ENCODE results near the gene WNK2. TPM values are rescaled to one million over a fixed set of nuclear protein-coding genes. Genes with fewer than 3 reads are reported as not detected.
A peak's percentile ranks its signal among the peaks of the same experiment; 100 is the strongest.

The WNK2 gene
- total RNA-seq, 1 donor from 2014 or later = 218 TPM

GRCh38 chr9:93305497-93306020, 121.6 kb downstream of the WNK2 start:
- Histone ChIP-seq H3K9me3 (replicated peaks) (no peaks in the 10 kb centered on the region), H3K27me3 (ENCODE audit: low read depth) (no peaks in the 10 kb centered on the region), H3K36me3 (peaks cover 3% of the 10 kb centered on the region), H3K4me3 (no peak overlapping the region), H3K27ac (replicated peaks) (peak overlapping the region; percentile 60), H3K4me1 (peaks cover 51% of the 10 kb centered on the region)
- no peak for DNase-seq
- intact Hi-C loops (cut with micrococcal nuclease) = loop anchor here (10.0 kb wide), 1 partner anchor 151 kb away; no protein-coding TSS in a partner anchor
- TF ChIP-seq CTCF (IDR thresholded peaks at IDR 0.05; ENCODE audit: borderline replicate concordance) = no peak

GRCh38 chr9:93306081-93306480, 122.1 kb downstream of the WNK2 start:
- no peaks in the 10 kb centered on the region for H3K27me3 ChIP-seq (ENCODE audit: low read depth)
- H3K27ac ChIP-seq (replicated peaks) = peak overlapping the region; percentile 60
- no peak for TF ChIP-seq CTCF (IDR thresholded peaks at IDR 0.05; ENCODE audit: borderline replicate concordance)
- DNase-seq = no peak
- H3K36me3 ChIP-seq = peaks cover 3% of the 10 kb centered on the region
- H3K4me3 ChIP-seq = no peak overlapping the region
- peaks cover 46% of the 10 kb centered on the region for H3K4me1 ChIP-seq
- H3K9me3 ChIP-seq (replicated peaks) = no peaks in the 10 kb centered on the region
- intact Hi-C loops (cut with micrococcal nuclease) = loop anchor here (10.0 kb wide), 1 partner anchor 151 kb away; no protein-coding TSS in a partner anchor

GRCh38 chr9:93306579-93307091, 122.7 kb downstream of the WNK2 start:
- H3K9me3 ChIP-seq (replicated peaks) = no peaks in the 10 kb centered on the region
- TF ChIP-seq CTCF (IDR thresholded peaks at IDR 0.05; ENCODE audit: borderline replicate concordance) = no peak
- H3K4me1 ChIP-seq = peaks cover 41% of the 10 kb centered on the region
- no peak for DNase-seq
- peaks cover 3% of the 10 kb centered on the region for H3K36me3 ChIP-seq
- intact Hi-C loops (cut with micrococcal nuclease) = loop anchor here (10.0 kb wide), 1 partner anchor 152 kb away; no protein-coding TSS in a partner anchor
- no peak overlapping the region for H3K4me3 ChIP-seq
- no peaks in the 10 kb centered on the region for H3K27me3 ChIP-seq (ENCODE audit: low read depth)
- peak overlapping the region; percentile 60 for H3K27ac ChIP-seq (replicated peaks)

- H3K27ac ChIP-seq (replicated peaks) = no peak overlapping the region
- DNase-seq = no peak
- TF ChIP-seq CTCF (IDR thresholded peaks at IDR 0.05; ENCODE audit: borderline replicate concordance) = no peak
- peaks cover 32% of the 10 kb centered on the region for H3K4me1 ChIP-seq
- H3K9me3 ChIP-seq (replicated peaks) = no peaks in the 10 kb centered on the region
- no peak overlapping the region for H3K4me3 ChIP-seq
- peaks cover 5% of the 10 kb centered on the region for H3K36me3 ChIP-seq
- H3K27me3 ChIP-seq (ENCODE audit: low read depth) = no peaks in the 10 kb centered on the region
- intact Hi-C loops (cut with micrococcal nuclease) = loop anchor here (10.0 kb wide), 1 partner anchor 153 kb away; no protein-coding TSS in a partner anchor
These were observed 123.7 kb downstream of the WNK2 start for GRCh38 chr9:93307468-93308157.

GRCh38 chr9:93308158-93308602, 124.2 kb downstream of the WNK2 start:
- no peaks in the 10 kb centered on the region for H3K9me3 ChIP-seq (replicated peaks)
- intact Hi-C loops (cut with micrococcal nuclease) = loop anchor here (10.0 kb wide), 1 partner anchor 153 kb away; no protein-coding TSS in a partner anchor
- peaks cover 6% of the 10 kb centered on the region for H3K36me3 ChIP-seq
- TF ChIP-seq CTCF (IDR thresholded peaks at IDR 0.05; ENCODE audit: borderline replicate concordance) = no peak
- H3K4me1 ChIP-seq = peaks cover 28% of the 10 kb centered on the region
- DNase-seq = no peak
- no peak overlapping the region for H3K27ac ChIP-seq (replicated peaks)
- H3K4me3 ChIP-seq = no peak overlapping the region
- H3K27me3 ChIP-seq (ENCODE audit: low read depth) = no peaks in the 10 kb centered on the region

All from left ventricle myocardium inferior (tissue), 1 donor.